Immature natural killer cell (primary cell): ENCODE measurements around the gene APOM. TPM values are rescaled to one million over a fixed set of nuclear protein-coding genes. Genes with fewer than 3 reads are reported as not detected.
A peak's percentile ranks its signal among the peaks of the same experiment; 100 is the strongest.

Source experiments
- DNase-seq, 3 donors: peaks; one replicate each; pipeline ENCODE4 v3.0.0; 2022; ENCODE audit warnings: mixed read lengths in 1 of 3
- H3K27ac Mint-ChIP-seq, 6 donors: one replicate each; pipeline ENCODE4 v1.8.0; 2020; ENCODE audit warnings: mixed read lengths in 6 of 6, mild to moderate bottlenecking in 5 of 6, inconsistent platforms in 4 of 6, moderate library complexity in 3 of 6
- H3K27me3 Mint-ChIP-seq, 3 donors: one replicate each; pipeline ENCODE4 v1.8.0; 2020 to 2021; ENCODE audit warnings: low read depth in 3 of 3, mild to moderate bottlenecking in 3 of 3, mixed read lengths in 3 of 3, moderate library complexity in 3 of 3, inconsistent platforms in 1 of 3
- H3K36me3 Mint-ChIP-seq, 3 donors: one replicate each; pipeline ENCODE4 v1.8.0; 2020; ENCODE audit warnings: mixed read lengths in 3 of 3, inconsistent platforms in 2 of 3, mild to moderate bottlenecking in 2 of 3
- H3K4me1 Mint-ChIP-seq, 2 donors: one replicate each; pipeline ENCODE4 v1.8.0; 2020; ENCODE audit warnings: inconsistent platforms in 2 of 2, mild to moderate bottlenecking in 2 of 2, mixed read lengths in 2 of 2, moderate library complexity in 1 of 2
- H3K4me3 Mint-ChIP-seq, 5 donors: one replicate each; pipeline ENCODE4 v1.8.0; 2020; ENCODE audit warnings: mild to moderate bottlenecking in 5 of 5, mixed read lengths in 5 of 5, inconsistent platforms in 3 of 5, moderate library complexity in 3 of 5
- H3K9me3 Mint-ChIP-seq, 6 donors: one replicate each; pipeline ENCODE4 v1.8.0; 2020; ENCODE audit warnings: mild to moderate bottlenecking in 6 of 6, mixed read lengths in 6 of 6, inconsistent platforms in 4 of 6, moderate library complexity in 3 of 6
- polyA plus RNA-seq, 3 donors: library from polyadenylated mRNA; unstranded; fragments of 300-500 nt; fragmentation: Illumina TruSeq; gene quantifications; one replicate each; pipeline ENCODE4 v1.2.3, GENCODE V29; 2021

Gene APOM
- 1 to 10 TPM; 1.8 to 5.7 (median 3.9) TPM for polyA plus RNA-seq

DNA sequence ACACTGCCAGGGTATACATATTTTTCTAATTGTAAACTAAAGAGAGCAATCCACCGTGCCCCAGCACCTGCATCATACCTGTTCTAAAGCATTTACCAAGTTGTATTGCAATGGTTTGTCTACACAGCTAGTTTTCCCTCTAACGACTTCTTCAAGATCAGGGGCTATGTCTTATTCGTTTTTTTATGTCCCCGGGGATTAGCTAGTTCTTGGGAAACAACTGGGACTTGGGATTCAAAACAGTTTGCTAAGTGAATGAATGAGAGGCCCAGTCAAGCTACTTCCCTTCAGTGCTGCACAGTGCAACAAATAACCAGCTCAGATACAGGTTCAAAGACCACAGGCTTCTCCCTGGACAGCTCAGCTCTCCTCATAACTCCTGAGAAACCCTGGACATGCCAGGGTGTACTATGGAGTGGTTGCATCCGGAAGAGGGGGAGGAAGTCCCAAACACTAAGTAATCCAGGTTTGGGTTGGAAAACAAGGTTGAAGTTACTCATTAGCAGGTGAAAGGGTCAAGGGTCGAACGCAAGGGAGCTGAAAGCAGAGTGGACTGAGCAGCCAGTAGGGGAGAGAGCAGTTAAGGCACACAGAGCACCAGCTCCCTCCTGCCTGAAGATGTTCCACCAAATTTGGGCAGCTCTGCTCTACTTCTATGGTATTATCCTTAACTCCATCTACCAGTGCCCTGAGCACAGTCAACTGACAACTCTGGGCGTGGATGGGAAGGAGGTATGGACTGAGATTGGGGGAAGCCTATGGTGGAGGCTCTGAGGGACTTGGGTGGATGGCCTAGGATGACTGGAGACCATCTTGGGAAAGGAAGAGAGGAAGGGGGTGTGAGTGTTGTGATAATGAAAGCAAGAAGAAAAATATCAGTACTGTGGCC is at the start of gene APOM:
TSS of gene APOM (plus strand) at position 546 of the 889 bp plus-strand sequence. CDS start at position 619, 73 bp downstream.
- Mint-ChIP-seq H3K27ac (peak within 1 kb of the TSS; percentile 23 to 88 (median 57)), H3K4me1 (peaks cover 70 to 83% of the 10 kb centered on the region in 2 donors), H3K27me3 (peaks cover 16 to 22% (median 16%) of the 10 kb centered on the region in 3 donors), H3K9me3 (no peaks in the 10 kb centered on the region), H3K36me3 (peaks cover 4 to 10% (median 5%) of the 10 kb centered on the region in 3 donors), H3K4me3 (peak within 1 kb of the TSS in 1 of 5 donors; percentile 35)
- no peak for DNase-seq

DNA sequence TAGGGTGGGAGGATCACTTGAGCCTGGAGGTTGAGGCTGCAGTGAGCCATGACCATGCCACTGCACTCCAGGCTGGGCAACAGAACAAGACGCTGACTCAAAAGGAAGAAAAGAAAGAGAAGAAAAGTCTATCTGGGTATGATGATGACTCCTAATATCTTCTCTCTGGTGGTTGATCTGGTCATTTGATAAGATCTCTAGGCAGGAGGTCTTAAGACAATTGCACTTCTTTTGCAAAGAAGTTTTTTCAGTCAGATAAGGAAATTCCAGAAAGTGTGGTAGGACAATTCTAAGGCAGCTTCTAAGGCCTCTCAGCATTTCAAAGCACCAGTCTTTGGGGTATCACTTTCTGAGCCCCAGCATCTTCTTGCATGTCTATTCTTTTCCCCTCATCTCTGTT is 48.4 kb upstream of the APOM start:
- Mint-ChIP-seq H3K9me3 (no peaks in the 10 kb centered on the region), H3K4me1 (no peaks in the 10 kb centered on the region), H3K4me3 (no peak overlapping the region), H3K36me3 (no peaks in the 10 kb centered on the region), H3K27ac (no peak overlapping the region), H3K27me3 (peaks cover 0 to 7% (median 6%) of the 10 kb centered on the region in 3 donors)
- no peak for DNase-seq

DNA sequence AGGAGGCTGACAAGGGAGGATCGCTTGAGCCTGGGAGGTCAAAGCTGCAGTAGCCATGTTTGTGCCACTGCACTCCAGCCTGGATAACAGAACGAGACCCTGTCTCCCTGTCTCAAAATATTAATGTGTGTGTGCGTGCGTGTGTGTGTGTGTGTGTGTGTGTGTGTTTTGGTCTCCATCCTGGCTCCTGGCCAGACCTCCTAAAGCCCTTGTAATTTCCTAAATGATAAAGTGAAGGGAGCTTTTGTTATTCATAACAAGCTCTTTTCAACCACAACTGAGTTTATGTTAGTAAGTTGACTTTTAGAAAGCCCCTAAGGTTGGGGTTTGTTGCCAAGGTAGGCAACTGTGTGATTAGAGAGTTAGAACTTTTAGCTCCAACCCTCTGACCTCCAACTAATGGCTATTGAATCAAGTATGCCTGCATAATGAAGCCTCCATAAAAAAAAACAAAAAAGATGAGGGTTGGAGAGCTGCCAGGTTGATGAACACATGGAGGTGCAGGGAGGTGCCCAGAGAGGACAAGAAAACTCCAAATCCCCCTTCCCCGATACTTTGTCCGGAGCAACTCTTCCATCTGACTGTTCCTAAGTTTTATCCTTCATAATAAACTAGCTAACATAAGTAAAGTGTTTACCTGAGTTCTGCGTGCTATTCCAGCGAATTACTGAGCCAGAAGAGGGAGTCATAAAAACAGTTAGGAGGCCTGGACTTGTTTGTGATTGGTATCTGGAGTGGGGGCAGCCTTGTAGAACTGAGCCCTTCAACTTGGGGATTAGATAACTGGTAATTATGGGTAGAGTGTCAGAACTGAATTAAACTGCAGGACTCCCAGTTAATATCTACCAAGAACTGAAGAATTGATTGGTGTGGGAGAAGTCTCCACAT is 45.9 kb upstream of the APOM start:
- no peaks in the 10 kb centered on the region for H3K36me3 Mint-ChIP-seq
- no peaks in the 10 kb centered on the region for H3K4me1 Mint-ChIP-seq
- no peak for DNase-seq
- H3K27ac Mint-ChIP-seq = no peak overlapping the region
- no peak overlapping the region for H3K4me3 Mint-ChIP-seq
- H3K9me3 Mint-ChIP-seq = no peaks in the 10 kb centered on the region
- peaks cover 0 to 7% (median 2%) of the 10 kb centered on the region in 3 donors for H3K27me3 Mint-ChIP-seq

DNA sequence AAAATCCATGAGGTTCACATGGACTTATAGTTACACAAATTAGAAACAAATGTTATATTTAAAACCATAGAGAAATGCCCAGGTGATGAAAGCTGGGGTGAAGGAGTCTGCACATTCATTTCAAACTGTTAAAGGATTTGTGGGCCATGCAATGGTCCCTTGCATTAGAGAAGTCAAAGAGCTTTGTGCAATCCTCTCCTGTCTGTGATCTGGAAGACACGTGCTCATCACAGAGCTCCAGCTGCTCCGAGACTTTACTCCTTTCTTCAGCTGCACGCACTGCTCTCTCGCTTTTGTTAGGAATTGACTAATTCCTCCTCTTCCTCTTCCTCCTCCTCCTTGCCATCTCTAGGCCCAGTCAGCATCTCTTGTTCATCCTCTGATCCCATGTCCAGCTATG is 44.7 kb upstream of the APOM start:
- Mint-ChIP-seq H3K36me3 (no peaks in the 10 kb centered on the region), H3K27me3 (peaks cover 2 to 7% (median 2%) of the 10 kb centered on the region in 3 donors), H3K27ac (no peak overlapping the region), H3K4me1 (no peaks in the 10 kb centered on the region), H3K4me3 (no peak overlapping the region), H3K9me3 (no peaks in the 10 kb centered on the region)
- DNase-seq = no peak

DNA sequence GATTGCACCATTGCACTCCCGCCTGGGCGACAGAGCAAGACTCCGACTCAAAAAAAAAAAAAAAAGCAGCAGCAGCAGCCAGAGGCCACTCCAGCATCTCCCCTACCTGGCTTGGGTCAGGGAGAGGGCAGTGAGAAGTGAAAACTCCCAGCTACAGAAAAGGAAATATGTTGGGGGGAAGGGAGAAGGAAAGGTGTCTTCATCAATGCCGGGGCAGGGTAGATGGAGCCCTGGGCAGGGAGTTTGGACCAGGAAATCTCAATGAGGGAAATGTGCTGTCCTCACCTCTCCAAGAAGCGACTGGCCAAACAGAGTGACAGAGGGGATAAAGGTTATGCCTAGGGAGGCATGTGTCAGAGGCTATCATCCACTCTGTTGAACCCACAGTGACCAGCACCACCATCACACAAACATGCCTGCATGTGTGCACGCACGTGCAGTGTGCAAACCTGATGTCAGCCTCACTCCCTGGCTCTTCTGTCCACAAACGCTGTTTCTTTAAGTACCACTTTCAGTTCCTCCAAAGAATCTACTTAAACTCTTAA is 41.5 kb upstream of the APOM start:
- H3K27me3 Mint-ChIP-seq = peaks cover 1 to 4% (median 2%) of the 10 kb centered on the region in 3 donors
- H3K36me3 Mint-ChIP-seq = no peaks in the 10 kb centered on the region
- H3K9me3 Mint-ChIP-seq = no peaks in the 10 kb centered on the region
- H3K4me3 Mint-ChIP-seq = no peak overlapping the region
- no peak overlapping the region for H3K27ac Mint-ChIP-seq
- DNase-seq = no peak
- peaks cover 0 to 1% of the 10 kb centered on the region in 2 donors for H3K4me1 Mint-ChIP-seq

DNA sequence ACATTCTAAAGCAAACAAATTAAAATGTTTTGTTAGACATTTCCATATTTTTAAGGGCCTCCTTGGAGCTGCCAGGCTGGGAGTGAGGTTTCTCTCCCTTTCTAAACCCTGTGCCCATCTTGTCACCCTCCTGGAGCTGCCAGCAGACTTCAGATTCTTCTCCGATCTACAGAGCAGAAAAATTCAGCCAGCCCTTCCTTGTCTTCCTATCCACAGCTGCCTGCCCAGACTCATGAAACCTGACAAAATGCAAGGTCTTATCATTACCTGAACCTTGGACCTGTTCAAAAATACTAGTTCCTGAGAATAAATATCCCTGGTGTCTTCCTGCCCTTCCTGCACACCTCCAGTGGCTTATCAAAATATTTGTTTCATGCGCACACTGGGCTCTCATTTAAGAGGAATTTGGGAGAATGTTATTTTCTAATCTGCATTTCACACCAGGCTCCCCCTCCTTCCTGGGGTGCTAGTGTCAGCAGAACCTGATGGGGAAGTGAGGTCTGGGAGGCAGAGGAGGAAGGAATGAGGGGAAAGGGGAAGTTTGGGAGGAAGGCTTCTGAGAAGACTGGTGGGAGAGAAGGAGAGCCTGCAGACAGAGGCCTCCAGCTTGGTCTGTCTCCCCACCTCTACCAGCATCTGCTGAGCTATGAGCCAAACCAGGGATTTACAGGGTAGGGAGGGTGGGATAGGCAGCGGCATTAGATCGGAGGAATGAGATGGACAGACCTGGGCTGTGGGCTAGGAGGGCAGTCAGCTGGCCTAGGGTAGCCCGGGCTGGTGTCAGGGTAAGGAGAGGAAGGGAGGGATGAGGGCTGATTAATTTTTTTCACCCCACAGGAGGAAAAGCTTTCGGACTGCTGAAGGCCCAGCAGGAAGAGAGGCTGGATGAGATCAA is 40.8 kb upstream of the APOM start, which contains the start of gene AIF1:
TSS of gene AIF1 (plus strand) at position 551 of the 895 bp plus-strand sequence. CDS start at position 647, 96 bp downstream.
- Mint-ChIP-seq H3K9me3 (no peaks in the 10 kb centered on the region), H3K36me3 (no peaks in the 10 kb centered on the region), H3K27me3 (peaks cover 2 to 6% (median 2%) of the 10 kb centered on the region in 3 donors), H3K4me3 (peak within 1 kb of the TSS in 1 of 5 donors; percentile 31), H3K27ac (peak within 1 kb of the TSS in 4 of 6 donors; percentile 5 to 67 (median 32)), H3K4me1 (peaks cover 5 to 7% of the 10 kb centered on the region in 2 donors)
- DNase-seq = no peak

DNA sequence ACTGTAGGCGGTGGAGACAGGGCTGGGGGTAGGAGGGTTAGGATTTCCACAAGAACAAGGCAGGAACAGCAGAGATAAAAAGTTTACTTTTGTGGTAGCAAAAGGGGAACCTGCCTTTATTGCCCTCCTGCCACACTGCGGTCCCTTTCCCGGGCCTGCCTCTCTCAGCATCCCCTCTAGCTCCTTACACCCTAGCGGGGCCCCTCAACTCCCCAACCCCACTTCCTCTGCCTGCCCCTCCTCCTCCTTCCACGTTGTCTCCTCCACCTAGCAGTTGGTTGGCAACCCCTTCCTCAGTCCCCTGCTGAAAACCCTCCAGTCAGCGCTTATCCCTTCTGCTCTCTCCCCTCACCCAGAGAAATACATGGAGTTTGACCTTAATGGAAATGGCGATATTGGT is 39.9 kb upstream of the APOM start:
- no peaks in the 10 kb centered on the region for H3K36me3 Mint-ChIP-seq
- H3K4me1 Mint-ChIP-seq = peaks cover 8% of the 10 kb centered on the region in 2 donors
- peak overlapping the region in 1 of 6 donors; percentile 5 for H3K27ac Mint-ChIP-seq
- DNase-seq = no peak
- H3K27me3 Mint-ChIP-seq = peaks cover 6 to 12% (median 8%) of the 10 kb centered on the region in 3 donors
- no peaks in the 10 kb centered on the region for H3K9me3 Mint-ChIP-seq
- no peak overlapping the region for H3K4me3 Mint-ChIP-seq

DNA sequence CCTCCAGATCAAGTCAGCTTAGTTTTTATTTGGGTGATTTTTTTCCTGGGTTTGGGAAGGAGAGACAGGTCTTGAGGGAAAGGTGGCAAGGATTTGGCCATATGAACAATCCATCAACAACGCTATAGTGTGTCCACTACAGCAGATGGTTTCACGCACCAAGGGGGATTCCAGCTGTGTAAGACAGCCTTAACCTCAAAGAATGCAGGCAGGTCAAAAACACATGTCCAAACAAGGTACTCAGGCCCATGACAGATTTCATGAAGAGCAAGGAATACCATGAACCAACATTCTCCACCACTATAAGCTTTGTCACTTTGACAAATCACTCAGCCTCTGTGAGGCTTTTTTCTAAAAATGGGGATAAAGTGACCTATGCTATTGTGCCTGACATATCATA is 38.7 kb upstream of the APOM start:
- no peak for DNase-seq
- peak overlapping the region in 1 of 6 donors; percentile 63 for H3K27ac Mint-ChIP-seq
- H3K27me3 Mint-ChIP-seq = peaks cover 11 to 19% (median 14%) of the 10 kb centered on the region in 3 donors
- H3K9me3 Mint-ChIP-seq = no peaks in the 10 kb centered on the region
- peak overlapping the region in 1 of 5 donors; percentile 46 for H3K4me3 Mint-ChIP-seq
- H3K4me1 Mint-ChIP-seq = peaks cover 19% of the 10 kb centered on the region in 2 donors
- no peaks in the 10 kb centered on the region for H3K36me3 Mint-ChIP-seq

DNA sequence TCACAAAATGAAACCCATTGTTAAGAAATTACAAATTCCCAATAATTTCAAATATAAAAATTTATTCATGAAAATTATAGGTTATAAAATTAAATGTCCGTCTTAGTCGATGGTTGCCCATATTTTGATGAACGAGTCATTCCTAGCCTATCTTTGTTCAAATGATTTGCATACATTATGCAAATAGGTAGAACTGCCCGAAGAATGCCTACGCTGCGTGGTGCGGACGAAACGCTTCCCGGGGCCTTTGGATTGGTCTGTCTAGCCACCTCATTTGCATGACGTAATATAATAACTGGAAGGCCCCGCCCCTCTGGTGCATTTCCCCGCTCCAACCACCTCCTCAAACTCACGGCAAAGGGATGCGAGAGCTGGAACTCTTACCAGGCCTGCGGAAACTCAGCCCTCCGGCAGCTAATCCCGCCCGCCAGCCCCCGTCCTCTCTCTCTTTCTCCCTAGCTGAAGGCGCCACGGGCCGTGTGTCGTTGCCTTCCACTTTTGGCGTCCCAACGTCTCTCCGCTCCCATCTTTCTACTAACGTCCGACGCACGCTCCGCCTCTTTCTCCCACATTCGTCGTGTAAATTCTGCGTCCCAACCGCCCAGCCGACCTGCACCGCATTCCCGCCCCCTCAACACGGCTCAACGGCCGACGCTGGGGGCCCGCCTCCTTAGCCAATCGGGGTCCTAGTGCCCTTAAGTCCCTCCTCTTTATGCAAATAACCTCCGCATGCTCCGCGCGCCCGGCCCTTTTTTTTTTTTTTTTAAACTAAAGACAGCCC is 35.7 kb upstream of the APOM start:
- peak overlapping the region; percentile 95 to 99 (median 97) for H3K27ac Mint-ChIP-seq
- peaks cover 6 to 12% (median 6%) of the 10 kb centered on the region in 3 donors for H3K36me3 Mint-ChIP-seq
- peaks cover 11 to 19% (median 14%) of the 10 kb centered on the region in 3 donors for H3K27me3 Mint-ChIP-seq
- peak; percentile 97 to 99 (median 98) for DNase-seq
- H3K9me3 Mint-ChIP-seq = no peaks in the 10 kb centered on the region
- H3K4me3 Mint-ChIP-seq = peak overlapping the region; percentile 87 to 94 (median 89)
- peaks cover 27 to 29% of the 10 kb centered on the region in 2 donors for H3K4me1 Mint-ChIP-seq

DNA sequence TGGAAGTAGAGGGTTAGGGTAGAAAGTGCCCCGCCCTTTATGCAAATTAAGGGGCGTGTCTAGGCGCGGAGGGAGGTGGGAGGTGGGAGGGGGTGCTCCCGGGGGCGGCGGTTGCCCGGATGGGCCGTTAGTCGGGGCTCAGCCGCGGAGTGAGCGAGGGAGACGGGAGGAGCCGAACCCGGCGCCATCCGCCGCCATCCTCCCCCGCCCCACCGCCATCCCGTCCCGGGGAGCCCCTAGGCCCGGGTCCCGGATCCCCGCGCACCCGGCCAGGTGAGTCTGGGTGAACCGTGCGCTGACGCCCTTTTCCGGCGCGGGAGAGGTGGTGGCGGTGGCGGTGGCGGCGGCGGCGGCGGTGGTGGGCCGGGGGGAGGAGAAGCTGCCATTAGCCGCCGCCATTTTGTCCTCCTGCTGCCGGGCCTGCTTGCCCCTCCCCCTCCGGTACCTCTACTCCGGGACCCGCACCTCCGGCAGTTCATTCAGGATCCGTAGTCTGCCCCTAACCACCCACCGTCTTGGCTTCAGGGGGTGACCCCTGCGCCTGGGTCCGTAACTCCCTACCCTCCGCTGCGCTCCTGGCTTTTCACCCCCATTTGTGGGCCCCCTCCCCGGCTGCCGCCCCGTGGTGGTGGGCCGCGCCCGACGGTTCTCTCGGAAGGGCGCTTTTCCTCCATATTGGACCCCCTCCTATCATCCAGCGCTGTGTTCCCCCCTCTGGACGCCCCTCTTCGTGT is 34.9 kb upstream of the APOM start, which contains the start of gene PRRC2A:
TSS of gene PRRC2A (plus strand) at position 130 of the 734 bp plus-strand sequence. CDS start 2,075 bp downstream, outside the sequence.
- peak in 1 of 3 donors; percentile 78 for DNase-seq
- peaks cover 6 to 20% (median 10%) of the 10 kb centered on the region in 3 donors for H3K36me3 Mint-ChIP-seq
- no peaks in the 10 kb centered on the region for H3K9me3 Mint-ChIP-seq
- peak within 1 kb of the TSS; percentile 90 to 96 (median 93) for H3K4me3 Mint-ChIP-seq
- peaks cover 11 to 18% (median 14%) of the 10 kb centered on the region in 3 donors for H3K27me3 Mint-ChIP-seq
- peaks cover 27 to 29% of the 10 kb centered on the region in 2 donors for H3K4me1 Mint-ChIP-seq
- peak within 1 kb of the TSS; percentile 97 to 99 (median 98) for H3K27ac Mint-ChIP-seq

DNA sequence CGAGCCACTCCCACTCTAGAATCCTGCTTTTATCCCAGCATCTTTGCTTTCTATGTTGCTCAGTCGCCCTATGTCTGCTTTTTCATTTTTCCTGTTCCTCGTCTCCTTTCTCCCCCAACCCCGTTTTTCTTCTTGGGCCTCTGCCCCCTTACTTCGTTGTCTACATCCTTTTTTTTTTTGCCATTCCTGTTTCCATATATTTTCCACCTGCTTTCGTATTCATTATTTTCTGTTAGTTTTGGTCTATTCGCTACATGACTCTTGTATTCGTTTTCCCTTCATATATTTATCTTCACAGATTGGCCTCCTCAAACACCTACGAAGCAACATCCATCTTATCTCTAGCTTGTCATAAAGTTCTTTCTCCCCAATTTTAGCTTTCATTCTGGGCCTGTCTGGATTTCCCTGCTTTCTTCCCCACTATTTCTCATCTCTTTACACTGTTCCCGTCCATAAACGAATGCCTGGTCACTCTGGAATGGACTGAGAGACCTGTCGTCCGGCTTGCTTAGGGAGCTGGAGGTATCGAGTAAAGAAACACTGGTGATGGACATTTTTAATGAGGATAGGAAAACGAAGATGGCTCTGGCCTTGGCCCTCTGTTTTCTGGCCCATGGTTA is 34.3 kb upstream of the APOM start:
- Mint-ChIP-seq H3K4me1 (peaks cover 27 to 29% of the 10 kb centered on the region in 2 donors), H3K9me3 (no peaks in the 10 kb centered on the region), H3K36me3 (peaks cover 10 to 26% (median 17%) of the 10 kb centered on the region in 3 donors), H3K27me3 (peaks cover 11 to 15% (median 14%) of the 10 kb centered on the region in 3 donors), H3K4me3 (peak overlapping the region; percentile 87 to 96 (median 93)), H3K27ac (peak overlapping the region; percentile 93 to 98 (median 97))
- no peak for DNase-seq
